ENCODE measurements around the gene HBG2.

Gene HBG2

GRCh38 chr11:5282628-5283027 lies 28.0 kb upstream of the HBG2 start:
- POLR2A ChIA-PET, result no interaction called here
- no peak for DNase-seq
- no peaks in the 10 kb centered on the region for H3K27me3 ChIP-seq (replicated peaks in 2 of 5; ENCODE audit: control insufficient read depth in 4 of 5, insufficient read depth in 5 of 5, low read length in 4 of 5)
- no peaks in the 10 kb centered on the region for H3K9me3 ChIP-seq (ENCODE audit: control extremely low read depth in 1 of 5, control insufficient read depth in 4 of 5, insufficient read depth in 2 of 5, low read depth in 1 of 5, low read length in 4 of 5)
- H3K36me3 ChIP-seq (ENCODE audit: control insufficient read depth in 4 of 4, insufficient read depth in 4 of 4, low read length in 3 of 4), result no peaks in the 10 kb centered on the region
- H3K4me3 ChIP-seq (ENCODE audit: control insufficient read depth in 1 of 7, extremely low read depth in 1 of 7, insufficient read depth in 4 of 7, low read depth in 2 of 7, low read length in 6 of 7), result no peak overlapping the region
- no CpG with 5 or more reads among the region's 2 CpGs for WGBS (ENCODE audit: insufficient coverage)
- H3K27ac ChIP-seq (ENCODE audit: insufficient read depth in 1 of 2, low read depth in 1 of 2, low read length in 2 of 2, poor library complexity in 1 of 2, severe bottlenecking in 2 of 2), result no peak overlapping the region
- H3K4me1 ChIP-seq (ENCODE audit: control extremely low read depth in 1 of 4, control insufficient read depth in 4 of 4, insufficient read depth in 4 of 4, low read length in 3 of 4), result peaks cover 0 to 32% (median 14%) of the 10 kb centered on the region in 4 experiments
- CTCF ChIA-PET, result interaction anchor here (0.6 kb wide), 1 partner anchor 156 kb away, joined by 3 read pairs; no protein-coding TSS in a partner anchor

GRCh38 chr11:5281596-5281995 lies 27.0 kb upstream of the HBG2 start:
- Histone ChIP-seq H3K27ac (ENCODE audit: insufficient read depth in 1 of 2, low read depth in 1 of 2, low read length in 2 of 2, poor library complexity in 1 of 2, severe bottlenecking in 2 of 2) (peak overlapping the region in 1 of 2 experiments; percentile 69), H3K4me1 (ENCODE audit: control extremely low read depth in 1 of 4, control insufficient read depth in 4 of 4, insufficient read depth in 4 of 4, low read length in 3 of 4) (peaks cover 0 to 32% (median 14%) of the 10 kb centered on the region in 4 experiments), H3K4me3 (ENCODE audit: control insufficient read depth in 1 of 7, extremely low read depth in 1 of 7, insufficient read depth in 4 of 7, low read depth in 2 of 7, low read length in 6 of 7) (no peak overlapping the region), H3K27me3 (replicated peaks in 2 of 5; ENCODE audit: control insufficient read depth in 4 of 5, insufficient read depth in 5 of 5, low read length in 4 of 5) (no peaks in the 10 kb centered on the region), H3K36me3 (ENCODE audit: control insufficient read depth in 4 of 4, insufficient read depth in 4 of 4, low read length in 3 of 4) (no peaks in the 10 kb centered on the region), H3K9me3 (ENCODE audit: control extremely low read depth in 1 of 5, control insufficient read depth in 4 of 5, insufficient read depth in 2 of 5, low read depth in 1 of 5, low read length in 4 of 5) (no peaks in the 10 kb centered on the region)
- DNase-seq, result peak in 1 of 3 donors; percentile 17
- ChIA-PET CTCF (interaction anchor here (1.6 to 5.3 kb wide), 2 partner anchors 8 to 73 kb away, joined by 4 to 23 read pairs; no protein-coding TSS in a partner anchor), POLR2A (interaction anchor here (1.2 kb wide), 1 partner anchor 128 kb away, joined by 3 read pairs; no protein-coding TSS in a partner anchor)

- Histone ChIP-seq H3K9me3 (ENCODE audit: control extremely low read depth in 1 of 5, control insufficient read depth in 4 of 5, insufficient read depth in 2 of 5, low read depth in 1 of 5, low read length in 4 of 5) (no peaks in the 10 kb centered on the region), H3K4me3 (ENCODE audit: control insufficient read depth in 1 of 7, extremely low read depth in 1 of 7, insufficient read depth in 4 of 7, low read depth in 2 of 7, low read length in 6 of 7) (no peak overlapping the region), H3K27me3 (replicated peaks in 2 of 5; ENCODE audit: control insufficient read depth in 4 of 5, insufficient read depth in 5 of 5, low read length in 4 of 5) (no peaks in the 10 kb centered on the region), H3K27ac (ENCODE audit: insufficient read depth in 1 of 2, low read depth in 1 of 2, low read length in 2 of 2, poor library complexity in 1 of 2, severe bottlenecking in 2 of 2) (peak overlapping the region; percentile 35 to 69), H3K36me3 (ENCODE audit: control insufficient read depth in 4 of 4, insufficient read depth in 4 of 4, low read length in 3 of 4) (no peaks in the 10 kb centered on the region), H3K4me1 (ENCODE audit: control extremely low read depth in 1 of 4, control insufficient read depth in 4 of 4, insufficient read depth in 4 of 4, low read length in 3 of 4) (peaks cover 0 to 32% (median 17%) of the 10 kb centered on the region in 4 experiments)
- DNase-seq, result peak; percentile 99 to 100 (median 100)
- CTCF ChIA-PET, result interaction anchor here (1.6 to 5.3 kb wide), 2 partner anchors 9 to 72 kb away, joined by 4 to 23 read pairs; no protein-coding TSS in a partner anchor
- 6% methylated on average over 2 of the region's 3 CpGs for WGBS (ENCODE audit: insufficient coverage)
- POLR2A ChIA-PET, result no interaction called here
These were observed 26.1 kb upstream of the HBG2 start for GRCh38 chr11:5280582-5281102.

GRCh38 chr11:5279471-5280090 lies 25.0 kb upstream of the HBG2 start:
- POLR2A ChIA-PET, result no interaction called here
- no peaks in the 10 kb centered on the region for H3K27me3 ChIP-seq (replicated peaks in 2 of 5; ENCODE audit: control insufficient read depth in 4 of 5, insufficient read depth in 5 of 5, low read length in 4 of 5)
- CTCF ChIA-PET, result interaction anchor here (0.9 to 5.3 kb wide), 2 partner anchors 10 to 74 kb away, joined by 3 to 23 read pairs; no protein-coding TSS in a partner anchor
- peak in 1 of 3 donors; percentile 22 for DNase-seq
- H3K4me3 ChIP-seq (ENCODE audit: control insufficient read depth in 1 of 7, extremely low read depth in 1 of 7, insufficient read depth in 4 of 7, low read depth in 2 of 7, low read length in 6 of 7), result peak overlapping the region in 1 of 7 experiments; percentile 3
- H3K9me3 ChIP-seq (ENCODE audit: control extremely low read depth in 1 of 5, control insufficient read depth in 4 of 5, insufficient read depth in 2 of 5, low read depth in 1 of 5, low read length in 4 of 5), result no peaks in the 10 kb centered on the region
- WGBS (ENCODE audit: insufficient coverage), result 98% methylated on average over 4 of the region's 4 CpGs
- H3K4me1 ChIP-seq (ENCODE audit: control extremely low read depth in 1 of 4, control insufficient read depth in 4 of 4, insufficient read depth in 4 of 4, low read length in 3 of 4), result peaks cover 0 to 37% (median 24%) of the 10 kb centered on the region in 4 experiments
- no peaks in the 10 kb centered on the region for H3K36me3 ChIP-seq (ENCODE audit: control insufficient read depth in 4 of 4, insufficient read depth in 4 of 4, low read length in 3 of 4)
- peak overlapping the region; percentile 56 to 77 for H3K27ac ChIP-seq (ENCODE audit: insufficient read depth in 1 of 2, low read depth in 1 of 2, low read length in 2 of 2, poor library complexity in 1 of 2, severe bottlenecking in 2 of 2)

GRCh38 chr11:5277807-5278382 lies 23.3 kb upstream of the HBG2 start:
- Histone ChIP-seq H3K4me1 (ENCODE audit: control extremely low read depth in 1 of 4, control insufficient read depth in 4 of 4, insufficient read depth in 4 of 4, low read length in 3 of 4) (peaks cover 0 to 43% (median 30%) of the 10 kb centered on the region in 4 experiments), H3K4me3 (ENCODE audit: control insufficient read depth in 1 of 7, extremely low read depth in 1 of 7, insufficient read depth in 4 of 7, low read depth in 2 of 7, low read length in 6 of 7) (no peak overlapping the region), H3K36me3 (ENCODE audit: control insufficient read depth in 4 of 4, insufficient read depth in 4 of 4, low read length in 3 of 4) (no peaks in the 10 kb centered on the region), H3K27me3 (replicated peaks in 2 of 5; ENCODE audit: control insufficient read depth in 4 of 5, insufficient read depth in 5 of 5, low read length in 4 of 5) (no peaks in the 10 kb centered on the region), H3K27ac (ENCODE audit: insufficient read depth in 1 of 2, low read depth in 1 of 2, low read length in 2 of 2, poor library complexity in 1 of 2, severe bottlenecking in 2 of 2) (no peak overlapping the region), H3K9me3 (ENCODE audit: control extremely low read depth in 1 of 5, control insufficient read depth in 4 of 5, insufficient read depth in 2 of 5, low read depth in 1 of 5, low read length in 4 of 5) (no peaks in the 10 kb centered on the region)
- DNase-seq, result no peak
- CTCF ChIA-PET, result interaction anchor here (0.6 to 5.3 kb wide), 2 partner anchors 12 to 66 kb away, joined by 4 to 23 read pairs; no protein-coding TSS in a partner anchor
- 91% methylated on average over 1 of the region's 1 CpG for WGBS (ENCODE audit: insufficient coverage)
- POLR2A ChIA-PET, result no interaction called here

- H3K36me3 ChIP-seq (ENCODE audit: control insufficient read depth in 4 of 4, insufficient read depth in 4 of 4, low read length in 3 of 4), result no peaks in the 10 kb centered on the region
- CTCF ChIA-PET, result interaction anchor here (0.6 kb wide), 1 partner anchor 1299 kb away, joined by 3 read pairs; no protein-coding TSS in a partner anchor
- WGBS (ENCODE audit: insufficient coverage), result 100% methylated on average over 1 of the region's 2 CpGs
- H3K27me3 ChIP-seq (replicated peaks in 2 of 5; ENCODE audit: control insufficient read depth in 4 of 5, insufficient read depth in 5 of 5, low read length in 4 of 5), result no peaks in the 10 kb centered on the region
- H3K4me1 ChIP-seq (ENCODE audit: control extremely low read depth in 1 of 4, control insufficient read depth in 4 of 4, insufficient read depth in 4 of 4, low read length in 3 of 4), result peaks cover 0 to 38% (median 28%) of the 10 kb centered on the region in 4 experiments
- no peaks in the 10 kb centered on the region for H3K9me3 ChIP-seq (ENCODE audit: control extremely low read depth in 1 of 5, control insufficient read depth in 4 of 5, insufficient read depth in 2 of 5, low read depth in 1 of 5, low read length in 4 of 5)
- no peak overlapping the region for H3K4me3 ChIP-seq (ENCODE audit: control insufficient read depth in 1 of 7, extremely low read depth in 1 of 7, insufficient read depth in 4 of 7, low read depth in 2 of 7, low read length in 6 of 7)
- peak overlapping the region in 1 of 2 experiments; percentile 65 for H3K27ac ChIP-seq (ENCODE audit: insufficient read depth in 1 of 2, low read depth in 1 of 2, low read length in 2 of 2, poor library complexity in 1 of 2, severe bottlenecking in 2 of 2)
- no peak for DNase-seq
- POLR2A ChIA-PET, result interaction anchor here (0.6 kb wide), 1 partner anchor 27 kb away, joined by 3 read pairs; no protein-coding TSS in a partner anchor
These were observed 22.1 kb upstream of the HBG2 start for GRCh38 chr11:5276697-5277096.
